ENCODE results near the gene ZNF808.

DNA sequence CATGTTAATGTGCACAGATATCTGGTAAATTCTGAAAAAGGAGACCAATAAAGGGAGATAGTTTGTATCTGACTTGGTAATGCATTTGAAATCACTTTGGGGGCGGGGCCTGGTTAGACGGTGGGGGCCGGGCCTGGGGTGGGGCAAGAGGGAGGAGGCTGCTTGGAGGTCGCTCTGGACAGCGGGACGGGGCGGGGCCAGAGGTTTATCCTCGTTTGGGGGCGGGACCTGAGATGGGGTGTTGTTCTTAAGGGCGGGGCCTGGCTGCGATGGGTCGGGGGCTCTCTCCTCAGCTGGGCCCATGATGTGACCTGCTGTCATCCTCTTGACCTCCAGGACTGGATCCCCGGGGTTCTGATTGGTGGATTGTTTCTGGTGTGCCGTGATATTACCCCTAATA, 4.9 kb upstream of the ZNF808 start:
- TF ChIP-seq POLR2A (IDR thresholded peaks at IDR 0.05): no peak
- TF ChIP-seq, protein P1, sequence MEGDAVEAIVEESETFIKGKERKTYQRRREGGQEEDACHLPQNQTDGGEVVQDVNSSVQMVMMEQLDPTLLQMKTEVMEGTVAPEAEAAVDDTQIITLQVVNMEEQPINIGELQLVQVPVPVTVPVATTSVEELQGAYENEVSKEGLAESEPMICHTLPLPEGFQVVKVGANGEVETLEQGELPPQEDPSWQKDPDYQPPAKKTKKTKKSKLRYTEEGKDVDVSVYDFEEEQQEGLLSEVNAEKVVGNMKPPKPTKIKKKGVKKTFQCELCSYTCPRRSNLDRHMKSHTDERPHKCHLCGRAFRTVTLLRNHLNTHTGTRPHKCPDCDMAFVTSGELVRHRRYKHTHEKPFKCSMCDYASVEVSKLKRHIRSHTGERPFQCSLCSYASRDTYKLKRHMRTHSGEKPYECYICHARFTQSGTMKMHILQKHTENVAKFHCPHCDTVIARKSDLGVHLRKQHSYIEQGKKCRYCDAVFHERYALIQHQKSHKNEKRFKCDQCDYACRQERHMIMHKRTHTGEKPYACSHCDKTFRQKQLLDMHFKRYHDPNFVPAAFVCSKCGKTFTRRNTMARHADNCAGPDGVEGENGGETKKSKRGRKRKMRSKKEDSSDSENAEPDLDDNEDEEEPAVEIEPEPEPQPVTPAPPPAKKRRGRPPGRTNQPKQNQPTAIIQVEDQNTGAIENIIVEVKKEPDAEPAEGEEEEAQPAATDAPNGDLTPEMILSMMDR (IDR thresholded peaks at IDR 0.05): no peak

Data from tibial nerve (tissue), 3 donors.